GM10248 (cell line): ENCODE measurements around the gene RNF39.

Experiments used
- CTCF ChIA-PET: fragments of 300-600 bp; sonication (Branson Sonifier 250); formaldehyde crosslinking; extraction: SDS; loops from one replicate; lab custom pipeline; 2021; ENCODE audit warnings: antibody characterized with exemption; lab: Yijun Ruan, JAX
- POLR2A ChIA-PET: fragments of 350-650 bp; sonication (Branson Sonifier 250); formaldehyde crosslinking; extraction: SDS; loops from one replicate; lab custom pipeline; 2020; ENCODE audit warnings: antibody characterized with exemption; lab: Yijun Ruan, JAX
- DNase-seq: peaks from one replicate; pipeline ENCODE4 v3.0.0; 2012; ENCODE audit errors: extremely low spot score
- TF ChIP-seq, protein P1 (sequence below): IDR thresholded peaks from 2 replicates; pipeline ENCODE4 v1.5.1; 2012; ENCODE audit warnings: mild to moderate bottlenecking, low read depth; ENCODE audit errors: extremely low read depth, missing control alignments, control extremely low read depth

The RNF39 gene

DNA sequence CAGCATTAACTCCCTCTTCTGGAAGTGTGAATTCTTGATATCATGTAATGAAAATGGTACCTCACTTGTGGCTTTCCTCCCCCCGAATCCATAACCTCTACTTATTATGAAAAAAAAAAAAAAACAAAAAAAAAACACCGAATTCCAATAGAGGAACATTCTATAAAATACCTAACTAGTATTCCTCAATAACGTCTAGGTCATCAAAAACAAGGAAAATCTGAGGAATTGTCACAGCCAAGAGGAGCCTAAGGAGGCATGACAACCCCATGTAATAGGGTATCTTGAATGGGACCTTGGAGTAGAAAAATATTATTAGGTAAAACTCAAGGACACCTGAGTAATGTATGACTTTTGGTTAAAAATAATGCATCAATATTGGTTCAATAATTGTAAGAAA is 53.4 kb downstream of the RNF39 start:
- DNase-seq = no peak
- POLR2A ChIA-PET = no interaction called here
- TF ChIP-seq, protein P1, sequence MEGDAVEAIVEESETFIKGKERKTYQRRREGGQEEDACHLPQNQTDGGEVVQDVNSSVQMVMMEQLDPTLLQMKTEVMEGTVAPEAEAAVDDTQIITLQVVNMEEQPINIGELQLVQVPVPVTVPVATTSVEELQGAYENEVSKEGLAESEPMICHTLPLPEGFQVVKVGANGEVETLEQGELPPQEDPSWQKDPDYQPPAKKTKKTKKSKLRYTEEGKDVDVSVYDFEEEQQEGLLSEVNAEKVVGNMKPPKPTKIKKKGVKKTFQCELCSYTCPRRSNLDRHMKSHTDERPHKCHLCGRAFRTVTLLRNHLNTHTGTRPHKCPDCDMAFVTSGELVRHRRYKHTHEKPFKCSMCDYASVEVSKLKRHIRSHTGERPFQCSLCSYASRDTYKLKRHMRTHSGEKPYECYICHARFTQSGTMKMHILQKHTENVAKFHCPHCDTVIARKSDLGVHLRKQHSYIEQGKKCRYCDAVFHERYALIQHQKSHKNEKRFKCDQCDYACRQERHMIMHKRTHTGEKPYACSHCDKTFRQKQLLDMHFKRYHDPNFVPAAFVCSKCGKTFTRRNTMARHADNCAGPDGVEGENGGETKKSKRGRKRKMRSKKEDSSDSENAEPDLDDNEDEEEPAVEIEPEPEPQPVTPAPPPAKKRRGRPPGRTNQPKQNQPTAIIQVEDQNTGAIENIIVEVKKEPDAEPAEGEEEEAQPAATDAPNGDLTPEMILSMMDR = no peak
- CTCF ChIA-PET = no interaction called here

DNA sequence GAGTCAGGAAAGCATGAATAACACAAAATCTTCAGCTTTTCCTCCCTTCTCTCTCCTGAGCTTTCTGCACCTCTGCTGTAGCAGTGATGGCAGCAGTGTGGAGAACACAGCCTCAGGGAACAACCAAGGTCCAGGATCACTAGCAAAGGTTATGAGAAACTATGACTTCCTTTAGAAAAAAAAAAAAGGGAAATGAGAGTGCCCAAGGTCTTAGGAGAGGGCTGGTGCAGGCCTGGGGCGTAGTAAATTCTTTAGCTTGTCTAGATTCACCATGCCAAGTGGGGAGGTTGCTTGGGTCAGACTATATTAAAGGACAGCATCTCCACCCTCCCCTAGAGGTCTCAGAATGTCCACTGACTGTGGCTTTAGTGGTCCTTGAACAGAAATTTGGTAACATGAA is 54.9 kb downstream of the RNF39 start:
- DNase-seq = no peak
- CTCF ChIA-PET = interaction anchor here (1.0 to 1.2 kb wide), 3 partner anchors 23 to 198 kb away, joined by 3 to 4 read pairs (median 3); no protein-coding TSS in a partner anchor
- TF ChIP-seq, protein P1 = no peak
- POLR2A ChIA-PET = no interaction called here
